ENCODE results near the gene KLK13. TPM values are rescaled to one million over a fixed set of nuclear protein-coding genes. Genes with fewer than 3 reads are reported as not detected.

The KLK13 gene
- polyA plus RNA-seq, 3 donors = not detected

GRCh38 chr19:51082611-51083010, 17.7 kb upstream of the KLK13 start, which contains the start of gene KLK14:
Gene KLK14 (minus strand): TSS chr19:51082887. CDS start chr19:51082614, 273 bp downstream.
- Mint-ChIP-seq H3K27me3 (ENCODE audit: low read depth in 3 of 3) (peaks cover 14 to 22% (median 15%) of the 10 kb centered on the region in 3 donors), H3K27ac (peak within 1 kb of the TSS in 1 of 7 donors; percentile 1), H3K9me3 (peaks cover 0 to 2% (median 0%) of the 10 kb centered on the region in 7 donors), H3K36me3 (no peaks in the 10 kb centered on the region), H3K4me1 (no peaks in the 10 kb centered on the region), H3K4me3 (peak within 1 kb of the TSS in 1 of 2 donors; percentile 1)
- no peaks in the 10 kb centered on the region for H3K27me3 ChIP-seq (ENCODE audit: control insufficient read depth in 2 of 2, insufficient read depth in 2 of 2, low read length in 2 of 2)
- H4K20me1 ChIP-seq (ENCODE audit: insufficient read depth, low read length) = no peaks in the 10 kb centered on the region
- no peak within 1 kb of the TSS for H3K4me3 ChIP-seq (replicated peaks in 1 of 3; ENCODE audit: low read depth in 2 of 3, low read length in 3 of 3)
- H3K79me2 ChIP-seq (ENCODE audit: insufficient read depth, low read length) = no peaks in the 10 kb centered on the region
- TF ChIP-seq CTCF (IDR thresholded peaks at IDR 0.05) = no peak
- intact Hi-C loops (cut with micrococcal nuclease) = no loop called here
- WGBS (ENCODE audit: insufficient coverage) = 61% methylated on average over 3 of the region's 7 CpGs
- H3K27ac ChIP-seq (ENCODE audit: low read depth in 1 of 2, low read length in 2 of 2) = no peak within 1 kb of the TSS
- no peak within 1 kb of the TSS for H3K9ac ChIP-seq (ENCODE audit: insufficient read depth, low read length, poor library complexity, severe bottlenecking)
- H2AFZ ChIP-seq (ENCODE audit: insufficient read depth, low read depth, low read length, poor library complexity, severe bottlenecking) = no peak within 1 kb of the TSS
- DNase-seq = no peak
- H3K9me3 ChIP-seq (replicated peaks in 1 of 2; ENCODE audit: control insufficient read depth in 1 of 2, insufficient read depth in 1 of 2, low read length in 2 of 2) = no peaks in the 10 kb centered on the region
- no peaks in the 10 kb centered on the region for H3K36me3 ChIP-seq (replicated peaks in 1 of 2; ENCODE audit: control insufficient read depth in 1 of 2, insufficient read depth in 2 of 2, low read length in 2 of 2)
- H3K4me2 ChIP-seq (replicated peaks; ENCODE audit: extremely low read depth, low read length, poor library complexity, severe bottlenecking) = no peak within 1 kb of the TSS
- no peaks in the 10 kb centered on the region for H3K4me1 ChIP-seq (ENCODE audit: control insufficient read depth in 1 of 2, insufficient read depth in 2 of 2, low read length in 2 of 2)

GRCh38 chr19:51081476-51081875, 16.6 kb upstream of the KLK13 start:
- Mint-ChIP-seq H3K4me3 (no peak overlapping the region), H3K36me3 (no peaks in the 10 kb centered on the region), H3K9me3 (peaks cover 0 to 2% (median 0%) of the 10 kb centered on the region in 7 donors), H3K27ac (no peak overlapping the region), H3K4me1 (no peaks in the 10 kb centered on the region), H3K27me3 (ENCODE audit: low read depth in 3 of 3) (peaks cover 10 to 26% (median 16%) of the 10 kb centered on the region in 3 donors)
- Histone ChIP-seq H3K9me3 (replicated peaks in 1 of 2; ENCODE audit: control insufficient read depth in 1 of 2, insufficient read depth in 1 of 2, low read length in 2 of 2) (no peaks in the 10 kb centered on the region), H3K9ac (ENCODE audit: insufficient read depth, low read length, poor library complexity, severe bottlenecking) (no peak overlapping the region), H2AFZ (ENCODE audit: insufficient read depth, low read depth, low read length, poor library complexity, severe bottlenecking) (no peak overlapping the region), H3K36me3 (replicated peaks in 1 of 2; ENCODE audit: control insufficient read depth in 1 of 2, insufficient read depth in 2 of 2, low read length in 2 of 2) (no peaks in the 10 kb centered on the region), H3K27me3 (ENCODE audit: control insufficient read depth in 2 of 2, insufficient read depth in 2 of 2, low read length in 2 of 2) (no peaks in the 10 kb centered on the region), H3K4me1 (ENCODE audit: control insufficient read depth in 1 of 2, insufficient read depth in 2 of 2, low read length in 2 of 2) (no peaks in the 10 kb centered on the region), H3K27ac (ENCODE audit: low read depth in 1 of 2, low read length in 2 of 2) (no peak overlapping the region), H4K20me1 (ENCODE audit: insufficient read depth, low read length) (no peaks in the 10 kb centered on the region), H3K4me3 (replicated peaks in 1 of 3; ENCODE audit: low read depth in 2 of 3, low read length in 3 of 3) (no peak overlapping the region), H3K4me2 (replicated peaks; ENCODE audit: extremely low read depth, low read length, poor library complexity, severe bottlenecking) (no peak overlapping the region), H3K79me2 (ENCODE audit: insufficient read depth, low read length) (no peaks in the 10 kb centered on the region)
- intact Hi-C loops (cut with micrococcal nuclease) = no loop called here
- DNase-seq = no peak
- 94% methylated on average over 5 of the region's 14 CpGs for WGBS (ENCODE audit: insufficient coverage)
- TF ChIP-seq CTCF (IDR thresholded peaks at IDR 0.05) = no peak
